Left forelimb (tissue), 1 donor: ENCODE results near the gene PDCD1.

Experiments
- DNase-seq: peaks from one replicate; pipeline ENCODE4 v3.0.0-alpha.2; 2018; ENCODE audit warnings: low spot score

PDCD1 gene

GRCh38 chr2:241895712-241896641 lies 37.3 kb upstream of the PDCD1 start:
- DNase-seq: peak; percentile 84

- peak; percentile 59 for DNase-seq
Observed at GRCh38 chr2:241895427-241895711, 36.7 kb upstream of the PDCD1 start.

DNA sequence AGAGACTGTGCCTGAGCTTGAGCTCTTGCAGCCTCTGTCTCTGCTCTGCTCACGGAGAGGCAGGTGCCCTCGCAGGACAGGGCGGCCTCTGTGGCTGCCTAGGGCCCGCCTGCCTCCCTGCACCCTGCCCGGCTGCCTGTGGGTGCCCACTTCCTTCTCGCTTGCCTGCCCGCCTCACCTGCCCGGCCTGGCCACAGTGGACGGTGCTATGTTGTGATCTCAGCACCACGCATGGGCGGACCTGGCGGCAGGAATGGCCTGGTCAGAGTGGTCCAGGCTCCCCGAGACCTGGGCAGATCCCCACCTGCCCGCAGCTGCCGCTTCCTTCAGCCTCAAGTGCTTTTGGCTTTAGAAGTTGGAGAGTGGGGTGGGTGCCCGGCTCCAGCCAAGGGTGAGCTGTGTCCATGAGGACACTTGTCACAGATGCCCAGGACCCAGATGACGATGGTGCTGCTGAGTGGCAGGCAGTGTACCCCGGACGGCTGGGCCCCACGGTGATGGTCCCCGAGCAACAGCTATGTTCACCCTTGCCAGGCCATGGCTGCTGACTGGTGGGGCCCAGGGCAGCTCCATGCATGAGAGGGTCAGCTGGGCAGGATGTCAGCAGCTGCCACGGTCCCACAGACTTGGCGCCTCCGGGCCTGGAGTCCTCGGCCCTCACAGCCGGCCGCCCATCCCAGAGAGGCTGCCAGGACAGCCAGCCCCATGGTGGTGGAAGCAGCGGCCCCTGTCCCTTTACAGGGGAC lies 36.2 kb upstream of the PDCD1 start:
- DNase-seq: peak; percentile 62

GRCh38 chr2:241894056-241894641 lies 35.5 kb upstream of the PDCD1 start:
- DNase-seq: peak; percentile 54

- DNase-seq: peak; percentile 37
Observed at GRCh38 chr2:241893265-241893664, 34.6 kb upstream of the PDCD1 start.

- DNase-seq: no peak
Observed at GRCh38 chr2:241892299-241893137, 33.8 kb upstream of the PDCD1 start.

DNA sequence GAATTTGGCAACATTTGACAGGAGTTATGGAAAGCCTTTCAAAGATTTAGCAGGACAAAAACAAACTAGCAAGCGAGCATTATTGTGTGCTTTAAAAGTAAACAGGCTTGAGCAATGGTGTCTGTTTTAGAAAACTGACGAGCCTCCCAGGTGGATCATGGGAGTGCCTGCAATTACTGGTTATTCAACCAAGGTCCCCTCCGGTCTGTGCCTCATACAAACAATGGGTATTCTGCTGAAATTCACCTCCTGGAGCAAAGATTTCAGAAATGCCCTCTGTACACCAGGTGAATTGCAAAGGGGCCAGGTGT lies 33.2 kb upstream of the PDCD1 start:
- no peak for DNase-seq

DNA sequence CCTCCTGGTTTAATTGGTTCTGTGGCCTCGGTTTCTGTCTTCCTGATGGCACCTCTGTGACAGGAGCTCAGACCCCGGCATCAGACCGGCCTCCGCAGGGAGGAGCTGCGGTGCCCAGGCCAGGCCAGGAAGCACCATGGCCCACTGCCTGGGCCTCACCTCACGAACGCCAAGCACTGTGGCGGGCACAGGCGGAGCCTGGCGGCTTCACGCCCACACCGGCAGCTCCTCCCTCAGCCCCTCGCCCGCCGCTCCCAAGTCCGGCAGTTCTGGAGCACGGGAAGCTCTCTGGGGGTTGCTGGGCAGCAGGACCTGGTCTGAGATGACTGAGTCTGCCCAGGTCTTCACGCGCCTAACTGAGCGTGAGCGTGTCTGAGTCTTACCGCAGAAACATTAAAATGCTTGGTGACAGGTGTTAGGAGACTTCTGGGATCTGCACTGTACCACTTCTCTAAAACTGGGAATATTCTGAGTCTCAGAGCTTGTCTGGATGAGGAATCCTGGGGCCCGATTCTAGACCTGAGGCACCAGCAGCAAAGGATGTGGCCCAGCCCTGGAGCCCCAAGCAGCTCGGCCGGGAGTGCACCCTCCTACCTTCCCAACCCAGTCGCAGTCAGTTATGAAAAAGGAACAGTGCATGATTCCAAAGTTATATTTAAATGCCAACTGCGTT lies 32.8 kb upstream of the PDCD1 start:
- DNase-seq: no peak

- no peak for DNase-seq
Observed at GRCh38 chr2:241890524-241891235, 32.0 kb upstream of the PDCD1 start.

DNA sequence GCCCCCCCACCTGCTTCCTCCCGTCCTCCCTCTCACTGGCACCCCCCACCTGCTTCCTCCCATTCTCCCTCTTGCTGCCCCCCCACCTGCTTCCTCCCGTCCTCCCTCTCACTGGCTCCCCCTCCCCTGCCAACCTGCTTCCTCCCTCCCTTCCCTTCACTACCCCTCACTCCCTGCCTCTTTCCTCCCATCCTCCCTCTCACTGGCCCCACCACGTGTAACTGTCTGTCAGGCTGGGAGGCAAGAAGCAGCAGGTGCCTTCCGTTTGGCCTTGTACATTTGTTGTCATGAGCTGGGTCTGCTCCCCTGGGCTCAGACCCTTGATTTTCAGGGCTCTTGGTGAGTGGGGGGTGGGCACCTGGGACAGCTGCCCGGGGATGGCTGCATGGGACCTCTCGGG lies 29.9 kb upstream of the PDCD1 start:
- DNase-seq: no peak

DNA sequence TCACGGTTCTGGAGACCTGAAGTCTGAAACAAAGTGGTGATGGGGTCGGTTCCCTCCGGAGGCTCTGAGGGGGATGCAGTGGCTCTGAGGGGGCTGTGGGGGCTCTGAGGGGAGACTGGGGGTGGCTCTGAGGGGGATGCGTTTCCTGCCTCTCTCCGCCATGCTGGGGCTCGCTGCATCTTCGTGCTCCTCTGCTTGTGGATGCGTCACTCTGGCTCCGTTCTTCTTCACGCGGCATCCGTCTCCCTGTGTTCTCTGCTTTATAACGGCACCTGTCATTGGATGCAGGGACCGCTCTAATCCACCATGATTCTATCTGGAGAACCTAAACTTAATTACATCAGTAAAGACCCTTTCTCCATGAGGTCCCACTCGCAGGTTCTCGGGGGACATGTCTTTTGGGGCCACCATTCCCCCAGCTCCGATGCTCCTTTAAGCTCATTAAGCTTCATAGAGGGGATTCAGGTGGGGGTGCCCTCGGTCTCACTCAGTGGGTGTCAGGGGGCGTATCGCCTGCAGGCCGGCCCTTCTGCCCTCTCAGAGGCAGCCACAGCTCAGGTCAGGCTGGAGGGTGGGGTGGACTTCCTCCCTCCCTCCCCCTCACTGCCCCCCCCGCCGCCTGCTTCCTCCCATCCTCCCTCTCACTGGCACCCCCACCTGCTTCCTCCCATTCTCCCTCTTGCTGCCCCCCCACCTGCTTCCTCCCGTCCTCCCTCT lies 29.3 kb upstream of the PDCD1 start:
- no peak for DNase-seq

GRCh38 chr2:241886840-241887447 lies 28.2 kb upstream of the PDCD1 start:
- no peak for DNase-seq

DNA sequence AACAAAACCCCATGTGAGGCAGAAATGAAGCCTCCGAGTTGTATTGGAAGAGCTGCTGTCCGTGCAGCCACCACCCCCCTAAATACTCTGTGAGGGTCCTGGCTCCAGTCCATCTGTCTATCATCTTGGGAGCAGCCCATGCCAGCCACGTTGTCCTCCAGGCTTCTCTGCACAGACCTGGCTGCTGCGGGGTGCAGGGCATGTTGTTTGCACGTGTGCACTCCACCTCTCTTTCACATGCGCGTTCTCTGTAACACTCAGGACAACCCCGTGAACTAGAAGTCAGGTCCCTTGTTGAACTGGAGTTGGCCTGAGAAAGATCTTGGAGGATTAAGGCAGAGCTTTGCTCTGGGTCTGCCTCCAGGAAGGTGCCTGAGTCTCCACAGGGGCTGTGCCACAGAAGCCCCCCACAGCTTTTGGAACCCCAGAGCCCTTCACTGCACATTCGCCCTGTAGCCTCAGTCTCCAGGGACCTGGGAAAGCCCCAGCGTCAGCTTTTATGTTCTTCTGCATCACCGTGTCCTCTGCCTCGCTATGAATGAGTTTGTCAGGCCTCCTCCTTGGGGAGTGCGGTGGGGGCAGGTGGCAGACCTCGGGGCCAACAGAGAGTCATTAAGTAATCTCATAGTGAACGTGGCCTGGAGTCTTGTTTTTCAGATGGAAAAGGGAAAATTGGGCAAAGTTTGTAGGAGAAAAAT lies 27.4 kb upstream of the PDCD1 start:
- no peak for DNase-seq

- DNase-seq: no peak
Observed at GRCh38 chr2:241885291-241885945, 26.7 kb upstream of the PDCD1 start.

DNA sequence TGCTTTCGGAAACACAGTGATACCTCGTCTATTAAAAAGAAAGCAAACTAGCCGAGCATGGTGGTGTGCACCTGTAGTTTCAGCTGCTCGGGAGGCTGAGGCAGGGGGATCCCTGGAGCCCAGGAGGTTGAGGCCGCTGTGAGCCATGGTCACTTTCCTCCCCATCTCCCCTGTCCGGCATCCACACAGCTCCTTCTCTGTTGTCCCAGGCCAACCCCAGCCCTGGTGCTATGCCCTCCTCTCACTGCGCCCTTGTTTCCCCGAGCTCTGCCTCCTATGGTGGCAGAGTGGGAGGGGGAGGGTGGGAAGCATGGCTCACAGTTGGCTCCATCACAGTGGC lies 26.2 kb upstream of the PDCD1 start:
- no peak for DNase-seq

- no peak for DNase-seq
Observed at GRCh38 chr2:241882091-241882625, 23.5 kb upstream of the PDCD1 start.

GRCh38 chr2:241880311-241881073 lies 21.8 kb upstream of the PDCD1 start:
- DNase-seq: no peak

GRCh38 chr2:241879326-241879725 lies 20.6 kb upstream of the PDCD1 start:
- DNase-seq: no peak
